PC-9 (cell line): Measurements from ENCODE around the gene KDM5B. TPM values are rescaled to one million over a fixed set of nuclear protein-coding genes. Genes with fewer than 3 reads are reported as not detected.
"Not testable (repeated sequence)": the region's sequence is repeated elsewhere in the genome, so short reads cannot be mapped to it uniquely, and the experiment has no call there.

Experiments used
- BruUV-seq: library from RNA; stranded (reverse); fragments of 400-500 nt; replicated peaks from 2 replicates; lab custom pipeline; 2021; lab: Mats Ljungman, UMichigan
- CTCF ChIA-PET: fragments of 300-600 bp; sonication (Branson Sonifier 250); formaldehyde crosslinking; loops from one replicate; lab custom pipeline; 2022; ENCODE audit warnings: antibody characterized with exemption; lab: Charles Lee
- POLR2A ChIA-PET: fragments of 300-600 bp; sonication (Branson Sonifier 250); formaldehyde crosslinking; loops from one replicate; lab custom pipeline; 2022; ENCODE audit warnings: antibody characterized with exemption; ENCODE audit not compliant: unreplicated experiment; lab: Charles Lee
- DNase-seq, 2 experiments: peaks; one replicate each; pipeline versions ENCODE4 v3.0.0 to v3.0.0-alpha.2; 2015 to 2022; ENCODE audit warnings: mixed read lengths in 1 of 2
- H2AFZ ChIP-seq: fragments of 200-600 bp; sonication (generic); 2 replicates; pipeline ENCODE4 v1.8.1; 2017; ENCODE audit warnings: antibody characterized with exemption
- H3F3A ChIP-seq: fragments of 200-600 bp; sonication (generic); 2 replicates; pipeline ENCODE4 v1.8.1; 2017; ENCODE audit warnings: antibody characterized with exemption, mild to moderate bottlenecking, low read depth; ENCODE audit not compliant: insufficient read depth
- H3K27ac ChIP-seq: fragments of 200-600 bp; sonication (generic); 2 replicates; pipeline ENCODE4 v1.6.1; 2016; ENCODE audit warnings: mixed run types
- H3K27me3 ChIP-seq: fragments of 200-600 bp; sonication (generic); 2 replicates; pipeline ENCODE4 v1.6.1; 2016; ENCODE audit warnings: low read depth, mixed run types; ENCODE audit not compliant: insufficient read depth
- H3K36me3 ChIP-seq: fragments of 200-600 bp; sonication (generic); 2 replicates; pipeline ENCODE4 v1.6.1; 2016; ENCODE audit warnings: low read depth, mixed run types
- H3K4me1 ChIP-seq: fragments of 200-600 bp; sonication (generic); replicated peaks from 2 replicates; pipeline ENCODE4 v1.6.1; 2016; ENCODE audit warnings: mixed run types; ENCODE audit not compliant: insufficient read depth
- H3K4me2 ChIP-seq: fragments of 200-600 bp; sonication (generic); 2 replicates; pipeline ENCODE4 v1.6.1; 2017; ENCODE audit warnings: mixed run types
- H3K4me3 ChIP-seq: fragments of 200-600 bp; sonication (generic); 2 replicates; pipeline ENCODE4 v1.6.1; 2016; ENCODE audit warnings: mixed run types
- H3K79me2 ChIP-seq: fragments of 200-600 bp; sonication (generic); 2 replicates; pipeline ENCODE4 v1.6.1; 2017; ENCODE audit warnings: low read depth, mixed run types
- H3K9me2 ChIP-seq: fragments of 200-600 bp; sonication (generic); 2 replicates; pipeline ENCODE4 v1.8.1; 2017; ENCODE audit warnings: mild to moderate bottlenecking; ENCODE audit not compliant: insufficient read depth
- H3K9me3 ChIP-seq: fragments of 200-600 bp; sonication (generic); 2 replicates; pipeline ENCODE4 v1.8.1; 2016; ENCODE audit warnings: low read depth; ENCODE audit not compliant: insufficient read depth
- H4K20me1 ChIP-seq: fragments of 200-600 bp; sonication (generic); 2 replicates; pipeline ENCODE4 v1.8.1; 2017; ENCODE audit not compliant: insufficient read depth
- EZH2 ChIP-seq: fragments of 200-600 bp; sonication (generic); IDR thresholded peaks from 2 replicates; pipeline ENCODE4 v1.8.0; 2017; ENCODE audit warnings: antibody characterized with exemption, low read depth
- intact Hi-C: fragments of 100-400 bp; cut with micrococcal nuclease; formaldehyde crosslinking; loops from one replicate; pipeline ENCODE4 v1.10.0; 2022; ENCODE audit not compliant: unreplicated experiment
- total RNA-seq: library from RNA; stranded (reverse); gene quantifications from 2 replicates; pipeline ENCODE4 v1.2.3, GENCODE V29; 2021
- TF ChIP-seq, protein P1 (sequence below): fragments of 200-600 bp; sonication (generic); conservative IDR thresholded peaks from 2 replicates; pipeline ENCODE4 v1.6.1; 2017; ENCODE audit warnings: mixed run types, antibody characterized with exemption, mild to moderate bottlenecking, moderate library complexity

Gene KDM5B
- total RNA-seq, 1 experiment from 2014 or later = 99.8 TPM

DNA sequence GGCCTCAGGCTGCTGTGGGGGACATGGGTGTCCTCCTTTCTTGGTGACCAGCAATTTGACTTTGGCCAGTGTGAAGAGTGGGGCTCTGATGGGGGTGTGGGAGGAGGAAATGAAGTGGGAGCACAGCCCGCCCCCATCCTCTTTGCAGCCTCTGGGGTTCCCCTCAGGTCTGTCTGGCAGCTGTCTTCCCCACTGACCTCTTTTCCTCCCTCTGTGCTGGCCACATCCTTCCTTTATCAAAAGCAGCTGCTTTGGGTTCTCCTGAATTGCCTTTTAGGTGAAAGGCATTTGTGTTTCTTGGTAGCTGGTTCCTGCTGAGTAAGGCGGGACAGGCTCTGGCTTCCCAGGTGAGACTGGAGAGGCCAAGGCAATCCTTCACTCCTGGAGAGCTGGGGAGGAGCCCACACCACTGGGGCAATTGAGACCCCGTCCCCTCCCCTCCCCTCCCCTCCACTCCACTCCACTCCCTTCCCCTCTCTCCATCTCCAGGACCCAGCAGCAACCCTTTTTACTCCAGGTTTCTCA, 27.4 kb upstream of the KDM5B start:
- 0 out of 2 replicates have a peak overlapping the region, but pooled peaks have one; percentile 3 for H3K27ac ChIP-seq
- TF ChIP-seq, protein P1, sequence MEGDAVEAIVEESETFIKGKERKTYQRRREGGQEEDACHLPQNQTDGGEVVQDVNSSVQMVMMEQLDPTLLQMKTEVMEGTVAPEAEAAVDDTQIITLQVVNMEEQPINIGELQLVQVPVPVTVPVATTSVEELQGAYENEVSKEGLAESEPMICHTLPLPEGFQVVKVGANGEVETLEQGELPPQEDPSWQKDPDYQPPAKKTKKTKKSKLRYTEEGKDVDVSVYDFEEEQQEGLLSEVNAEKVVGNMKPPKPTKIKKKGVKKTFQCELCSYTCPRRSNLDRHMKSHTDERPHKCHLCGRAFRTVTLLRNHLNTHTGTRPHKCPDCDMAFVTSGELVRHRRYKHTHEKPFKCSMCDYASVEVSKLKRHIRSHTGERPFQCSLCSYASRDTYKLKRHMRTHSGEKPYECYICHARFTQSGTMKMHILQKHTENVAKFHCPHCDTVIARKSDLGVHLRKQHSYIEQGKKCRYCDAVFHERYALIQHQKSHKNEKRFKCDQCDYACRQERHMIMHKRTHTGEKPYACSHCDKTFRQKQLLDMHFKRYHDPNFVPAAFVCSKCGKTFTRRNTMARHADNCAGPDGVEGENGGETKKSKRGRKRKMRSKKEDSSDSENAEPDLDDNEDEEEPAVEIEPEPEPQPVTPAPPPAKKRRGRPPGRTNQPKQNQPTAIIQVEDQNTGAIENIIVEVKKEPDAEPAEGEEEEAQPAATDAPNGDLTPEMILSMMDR = no peak
- TF ChIP-seq EZH2 = no peak
- CTCF ChIA-PET = interaction anchor here (0.9 kb wide), 1 partner anchor 14 kb away, joined by 3 read pairs; no protein-coding TSS in a partner anchor

DNA sequence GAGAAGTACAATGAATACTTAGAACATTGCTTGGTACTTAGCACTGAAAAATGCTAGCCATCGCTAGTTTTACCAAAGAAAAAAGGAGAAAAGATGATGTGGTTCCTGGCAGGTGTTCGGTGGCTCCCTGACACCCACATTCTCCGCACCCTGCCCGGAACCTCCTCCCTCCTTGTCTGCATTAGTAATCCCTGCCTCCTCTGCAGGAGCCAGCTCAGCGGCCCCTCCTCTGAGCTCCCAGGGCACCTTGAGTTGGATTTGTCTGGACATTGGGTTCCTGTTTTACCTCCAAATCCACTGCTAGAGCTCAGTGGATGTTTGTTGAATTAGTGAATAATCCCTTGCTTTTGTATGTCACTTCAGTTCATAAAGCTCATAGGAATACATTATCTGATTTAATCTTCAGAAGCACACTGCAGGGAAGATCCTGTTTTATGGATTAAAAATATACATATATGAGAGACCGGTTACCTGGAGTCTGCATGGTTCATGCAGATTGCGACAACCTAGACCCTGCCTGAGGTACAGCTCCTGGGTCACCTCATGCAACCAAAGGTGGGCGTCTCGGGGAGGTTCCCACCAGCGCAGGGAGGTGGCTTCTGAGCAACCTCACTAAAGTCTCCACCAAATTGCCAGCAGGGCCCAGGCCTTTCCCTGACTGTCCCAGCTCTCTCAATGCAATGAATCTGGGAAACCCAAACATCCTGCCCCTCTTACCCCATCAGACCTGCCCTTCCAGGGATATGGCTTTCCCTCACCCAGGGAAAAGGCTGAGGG, 26.7 kb upstream of the KDM5B start:
- Histone ChIP-seq H3K79me2 (no peaks in the 10 kb centered on the region), H3K4me3 (no peak overlapping the region), H3F3A (peaks cover 8% of the 10 kb centered on the region), H3K4me2 (peak overlapping the region; percentile 66), H2AFZ (no peak overlapping the region), H3K27me3 (no peaks in the 10 kb centered on the region), H4K20me1 (no peaks in the 10 kb centered on the region), H3K27ac (no peak overlapping the region), H3K36me3 (no peaks in the 10 kb centered on the region), H3K4me1 (peaks cover 39% of the 10 kb centered on the region), H3K9me2 (no peaks in the 10 kb centered on the region), H3K9me3 (no peaks in the 10 kb centered on the region)
- no TSS peak for BruUV-seq
- peak in 1 of 2 experiments; percentile 14 for DNase-seq
- ChIA-PET CTCF (no interaction called here), POLR2A (interaction anchor here (0.6 kb wide), 2 partner anchors 55 to 493 kb away, joined by 3 to 24 read pairs; no protein-coding TSS in a partner anchor)
- no peak for TF ChIP-seq EZH2
- TF ChIP-seq, protein P1 = no peak
- intact Hi-C loops = no loop called here

More for the DNA sequence above, 27.4 kb upstream of the KDM5B start:
- Histone ChIP-seq H4K20me1 (no peaks in the 10 kb centered on the region), H3K9me2 (no peaks in the 10 kb centered on the region), H3K4me1 (peaks cover 39% of the 10 kb centered on the region), H3K4me2 (peak overlapping the region; percentile 66), H3K4me3 (no peak overlapping the region), H3K27me3 (no peaks in the 10 kb centered on the region), H3F3A (peaks cover 8% of the 10 kb centered on the region), H2AFZ (no peak overlapping the region), H3K79me2 (no peaks in the 10 kb centered on the region), H3K36me3 (no peaks in the 10 kb centered on the region), H3K9me3 (no peaks in the 10 kb centered on the region)
- POLR2A ChIA-PET = interaction anchor here (0.8 kb wide), 1 partner anchor 25 kb away, joined by 3 read pairs; no protein-coding TSS in a partner anchor
- DNase-seq = no peak
- intact Hi-C loops = loop anchor here (2.0 kb wide), 1 partner anchor 25 kb away; the partner anchor contains the start of gene PCAT6
- no TSS peak for BruUV-seq

DNA sequence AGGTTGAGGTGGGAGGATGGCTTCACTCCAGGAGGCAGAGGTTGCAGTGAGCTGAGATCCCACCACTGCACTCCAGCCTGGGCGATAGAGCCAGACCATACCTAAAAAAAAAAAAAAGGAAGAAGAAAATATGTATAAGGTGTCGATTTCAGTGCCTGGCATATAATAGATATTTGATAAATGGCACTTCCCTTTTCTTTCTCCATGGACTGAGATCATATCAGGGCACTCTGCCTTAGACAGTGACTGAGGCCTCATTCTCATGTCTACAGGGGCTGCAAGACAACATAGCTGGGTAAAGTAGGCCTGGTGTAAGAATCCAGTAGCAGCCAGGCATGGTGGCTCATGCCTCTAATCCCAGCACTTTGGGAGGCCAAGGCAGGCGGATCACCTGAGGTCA, 23.7 kb upstream of the KDM5B start:
- no peaks in the 10 kb centered on the region for H3K9me3 ChIP-seq
- H3F3A ChIP-seq = peaks cover 3% of the 10 kb centered on the region
- no peak for DNase-seq
- BruUV-seq = no TSS peak
- TF ChIP-seq EZH2 = no peak
- TF ChIP-seq, protein P1 = no peak
- no peak overlapping the region for H2AFZ ChIP-seq
- no peaks in the 10 kb centered on the region for H4K20me1 ChIP-seq
- H3K27me3 ChIP-seq = no peaks in the 10 kb centered on the region
- H3K9me2 ChIP-seq = no peaks in the 10 kb centered on the region
- ChIA-PET CTCF (interaction anchor here (0.6 kb wide), 1 partner anchor 189 kb away, joined by 5 read pairs; no protein-coding TSS in a partner anchor), POLR2A (no interaction called here)
- intact Hi-C loops = no loop called here
- H3K4me1 ChIP-seq = peaks cover 27% of the 10 kb centered on the region
- H3K27ac ChIP-seq = no peak overlapping the region
- H3K4me3 ChIP-seq = no peak overlapping the region
- no peaks in the 10 kb centered on the region for H3K79me2 ChIP-seq
- H3K4me2 ChIP-seq = no peak overlapping the region
- no peaks in the 10 kb centered on the region for H3K36me3 ChIP-seq

DNA sequence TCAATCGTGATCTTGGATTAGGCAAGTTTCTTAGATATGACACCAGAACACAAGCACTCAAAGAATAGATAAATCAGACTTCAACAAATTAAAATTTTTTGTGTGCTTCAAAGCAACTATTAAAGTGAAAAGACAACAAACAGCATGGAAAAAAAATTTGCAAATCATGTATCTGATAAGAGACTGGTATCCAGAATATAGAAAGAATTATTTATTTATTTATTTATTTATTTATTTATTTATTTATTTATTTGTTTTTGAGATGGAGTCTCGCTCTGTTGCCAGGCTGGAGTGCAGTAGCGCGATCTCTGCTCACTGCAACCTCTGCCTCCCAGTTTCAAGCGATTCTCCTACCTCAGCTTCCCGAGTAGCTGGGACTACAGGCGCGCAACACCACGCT, 21.0 kb upstream of the KDM5B start:
- H3K9me2 ChIP-seq, H4K20me1 ChIP-seq, H3K9me3 ChIP-seq, H3K4me2 ChIP-seq, DNase-seq, H3K36me3 ChIP-seq, H3K79me2 ChIP-seq, intact Hi-C loops, H3K4me1 ChIP-seq, POLR2A ChIA-PET, H2AFZ ChIP-seq, H3K27ac ChIP-seq, H3F3A ChIP-seq, H3K27me3 ChIP-seq, H3K4me3 ChIP-seq, CTCF ChIA-PET, BruUV-seq: not testable (repeated sequence)
